ENCODE results near the gene FBXO34. TPM values are rescaled to one million over a fixed set of nuclear protein-coding genes. Genes with fewer than 3 reads are reported as not detected.

FBXO34 gene
- total and polyA plus RNA-seq, 9 of the 15 experiments (the other 6 are each of a cell fraction or from before 2014, with no cell fraction given), result 6.3 to 24.9 (median 16.2) TPM

DNA sequence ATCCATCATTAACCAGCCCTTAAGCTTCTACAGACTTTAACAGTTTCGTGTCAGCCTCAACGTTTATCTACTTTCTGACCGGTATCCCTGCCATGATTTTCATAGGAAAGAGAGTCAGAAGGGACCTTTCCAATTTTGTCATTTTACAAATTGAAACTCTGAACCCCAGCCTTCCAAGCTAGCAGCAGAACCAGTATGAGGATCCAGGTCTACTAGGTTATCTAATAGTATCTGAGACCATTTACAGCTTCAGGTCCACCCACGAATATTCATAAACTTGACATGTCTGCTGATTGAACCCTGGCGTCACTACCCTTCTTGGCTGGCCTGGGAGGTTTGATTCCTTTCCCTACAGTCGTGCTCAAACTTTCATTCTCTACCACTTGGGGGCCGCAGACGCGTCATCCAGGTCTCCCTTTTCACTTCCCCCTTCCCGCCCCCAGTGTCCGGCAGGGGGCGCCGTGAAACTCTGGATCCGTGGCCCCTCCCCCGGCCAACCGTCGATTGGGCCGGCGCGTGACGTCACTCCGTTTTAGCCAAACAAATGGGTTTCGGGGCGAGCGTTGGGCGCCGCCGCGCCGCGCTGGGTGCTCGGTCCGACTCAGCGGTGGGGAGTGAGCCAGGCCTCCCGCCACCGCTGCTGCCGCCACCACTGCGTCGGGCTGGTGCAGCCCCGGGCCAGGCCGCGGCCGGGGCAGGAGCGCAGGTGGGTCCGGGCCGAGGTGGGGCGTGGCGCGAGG lies at the start of gene FBXO34 (continued):
- TF ChIP-seq, protein P1, sequence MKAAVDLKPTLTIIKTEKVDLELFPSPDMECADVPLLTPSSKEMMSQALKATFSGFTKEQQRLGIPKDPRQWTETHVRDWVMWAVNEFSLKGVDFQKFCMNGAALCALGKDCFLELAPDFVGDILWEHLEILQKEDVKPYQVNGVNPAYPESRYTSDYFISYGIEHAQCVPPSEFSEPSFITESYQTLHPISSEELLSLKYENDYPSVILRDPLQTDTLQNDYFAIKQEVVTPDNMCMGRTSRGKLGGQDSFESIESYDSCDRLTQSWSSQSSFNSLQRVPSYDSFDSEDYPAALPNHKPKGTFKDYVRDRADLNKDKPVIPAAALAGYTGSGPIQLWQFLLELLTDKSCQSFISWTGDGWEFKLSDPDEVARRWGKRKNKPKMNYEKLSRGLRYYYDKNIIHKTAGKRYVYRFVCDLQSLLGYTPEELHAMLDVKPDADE (conservative IDR thresholded peaks at IDR 0.05; ENCODE audit: control insufficient read depth, low read depth, low read length), result peak; percentile 64; the same call in 1 of the 2 replicates
- no peak for TF ChIP-seq FUS (optimal IDR thresholded peaks at IDR 0.05; ENCODE audit: low read depth, low read length)
- peak; percentile 89 for TF ChIP-seq CC2D1A (IDR thresholded peaks at IDR 0.05)
- peak; percentile 12 for TF ChIP-seq ZFP36 (IDR thresholded peaks at IDR 0.05; ENCODE audit: low read depth, low read length, partially characterized antibody)
- TF ChIP-seq, protein P2, sequence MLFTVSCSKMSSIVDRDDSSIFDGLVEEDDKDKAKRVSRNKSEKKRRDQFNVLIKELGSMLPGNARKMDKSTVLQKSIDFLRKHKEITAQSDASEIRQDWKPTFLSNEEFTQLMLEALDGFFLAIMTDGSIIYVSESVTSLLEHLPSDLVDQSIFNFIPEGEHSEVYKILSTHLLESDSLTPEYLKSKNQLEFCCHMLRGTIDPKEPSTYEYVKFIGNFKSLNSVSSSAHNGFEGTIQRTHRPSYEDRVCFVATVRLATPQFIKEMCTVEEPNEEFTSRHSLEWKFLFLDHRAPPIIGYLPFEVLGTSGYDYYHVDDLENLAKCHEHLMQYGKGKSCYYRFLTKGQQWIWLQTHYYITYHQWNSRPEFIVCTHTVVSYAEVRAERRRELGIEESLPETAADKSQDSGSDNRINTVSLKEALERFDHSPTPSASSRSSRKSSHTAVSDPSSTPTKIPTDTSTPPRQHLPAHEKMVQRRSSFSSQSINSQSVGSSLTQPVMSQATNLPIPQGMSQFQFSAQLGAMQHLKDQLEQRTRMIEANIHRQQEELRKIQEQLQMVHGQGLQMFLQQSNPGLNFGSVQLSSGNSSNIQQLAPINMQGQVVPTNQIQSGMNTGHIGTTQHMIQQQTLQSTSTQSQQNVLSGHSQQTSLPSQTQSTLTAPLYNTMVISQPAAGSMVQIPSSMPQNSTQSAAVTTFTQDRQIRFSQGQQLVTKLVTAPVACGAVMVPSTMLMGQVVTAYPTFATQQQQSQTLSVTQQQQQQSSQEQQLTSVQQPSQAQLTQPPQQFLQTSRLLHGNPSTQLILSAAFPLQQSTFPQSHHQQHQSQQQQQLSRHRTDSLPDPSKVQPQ (CRISPR knock-in tag; IDR thresholded peaks at IDR 0.05; ENCODE audit: borderline replicate concordance), result no peak
- TF ChIP-seq NFIX (CRISPR knock-in tag; IDR thresholded peaks at IDR 0.05; ENCODE audit: low read depth), result no peak
- TF ChIP-seq, protein P3, sequence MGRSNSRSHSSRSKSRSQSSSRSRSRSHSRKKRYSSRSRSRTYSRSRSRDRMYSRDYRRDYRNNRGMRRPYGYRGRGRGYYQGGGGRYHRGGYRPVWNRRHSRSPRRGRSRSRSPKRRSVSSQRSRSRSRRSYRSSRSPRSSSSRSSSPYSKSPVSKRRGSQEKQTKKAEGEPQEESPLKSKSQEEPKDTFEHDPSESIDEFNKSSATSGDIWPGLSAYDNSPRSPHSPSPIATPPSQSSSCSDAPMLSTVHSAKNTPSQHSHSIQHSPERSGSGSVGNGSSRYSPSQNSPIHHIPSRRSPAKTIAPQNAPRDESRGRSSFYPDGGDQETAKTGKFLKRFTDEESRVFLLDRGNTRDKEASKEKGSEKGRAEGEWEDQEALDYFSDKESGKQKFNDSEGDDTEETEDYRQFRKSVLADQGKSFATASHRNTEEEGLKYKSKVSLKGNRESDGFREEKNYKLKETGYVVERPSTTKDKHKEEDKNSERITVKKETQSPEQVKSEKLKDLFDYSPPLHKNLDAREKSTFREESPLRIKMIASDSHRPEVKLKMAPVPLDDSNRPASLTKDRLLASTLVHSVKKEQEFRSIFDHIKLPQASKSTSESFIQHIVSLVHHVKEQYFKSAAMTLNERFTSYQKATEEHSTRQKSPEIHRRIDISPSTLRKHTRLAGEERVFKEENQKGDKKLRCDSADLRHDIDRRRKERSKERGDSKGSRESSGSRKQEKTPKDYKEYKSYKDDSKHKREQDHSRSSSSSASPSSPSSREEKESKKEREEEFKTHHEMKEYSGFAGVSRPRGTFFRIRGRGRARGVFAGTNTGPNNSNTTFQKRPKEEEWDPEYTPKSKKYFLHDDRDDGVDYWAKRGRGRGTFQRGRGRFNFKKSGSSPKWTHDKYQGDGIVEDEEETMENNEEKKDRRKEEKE (IDR thresholded peaks at IDR 0.05; ENCODE audit: borderline replicate concordance in 1 of 2, control insufficient read depth in 1 of 2, low read depth in 2 of 2, low read length in 1 of 2), result no peak
- TF ChIP-seq RFX1 (IDR thresholded peaks at IDR 0.05), result no peak
- TF ChIP-seq ZNF668 (CRISPR knock-in tag; IDR thresholded peaks at IDR 0.05), result no peak
- TF ChIP-seq MTA3 (IDR thresholded peaks at IDR 0.05; ENCODE audit: borderline replicate concordance), result peak; percentile 88; the same call in 1 of the 2 replicates
- TF ChIP-seq ZNF707 (CRISPR knock-in tag; conservative IDR thresholded peaks at IDR 0.05), result no peak
- TF ChIP-seq STAT5A (IDR thresholded peaks at IDR 0.05; ENCODE audit: borderline replicate concordance, low read length), result no peak
- TF ChIP-seq SMARCA5 (IDR thresholded peaks at IDR 0.05), result no peak
- no peak for TF ChIP-seq MCM5 (IDR thresholded peaks at IDR 0.05; ENCODE audit: low read depth)
- no peak for TF ChIP-seq U2AF2 (optimal IDR thresholded peaks at IDR 0.05; ENCODE audit: low read depth, low read length)
- peak; percentile 70; the same call in 1 of the 2 replicates for TF ChIP-seq FOXM1 (IDR thresholded peaks at IDR 0.05; ENCODE audit: low read depth)
- no peak for TF ChIP-seq FOXM1 (CRISPR knock-in tag; IDR thresholded peaks at IDR 0.05; ENCODE audit: low read depth)
- TF ChIP-seq GABPA (tag; conservative IDR thresholded peaks at IDR 0.05; ENCODE audit: low read depth), result peak; percentile 49
- TF ChIP-seq, protein P4, sequence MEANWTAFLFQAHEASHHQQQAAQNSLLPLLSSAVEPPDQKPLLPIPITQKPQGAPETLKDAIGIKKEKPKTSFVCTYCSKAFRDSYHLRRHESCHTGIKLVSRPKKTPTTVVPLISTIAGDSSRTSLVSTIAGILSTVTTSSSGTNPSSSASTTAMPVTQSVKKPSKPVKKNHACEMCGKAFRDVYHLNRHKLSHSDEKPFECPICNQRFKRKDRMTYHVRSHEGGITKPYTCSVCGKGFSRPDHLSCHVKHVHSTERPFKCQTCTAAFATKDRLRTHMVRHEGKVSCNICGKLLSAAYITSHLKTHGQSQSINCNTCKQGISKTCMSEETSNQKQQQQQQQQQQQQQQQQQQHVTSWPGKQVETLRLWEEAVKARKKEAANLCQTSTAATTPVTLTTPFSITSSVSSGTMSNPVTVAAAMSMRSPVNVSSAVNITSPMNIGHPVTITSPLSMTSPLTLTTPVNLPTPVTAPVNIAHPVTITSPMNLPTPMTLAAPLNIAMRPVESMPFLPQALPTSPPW (CRISPR knock-in tag; IDR thresholded peaks at IDR 0.05), result peak; percentile 74
- TF ChIP-seq DIDO1 (tag; IDR thresholded peaks at IDR 0.05; ENCODE audit: low read depth), result no peak
- TF ChIP-seq HLTF (IDR thresholded peaks at IDR 0.05), result no peak
